DMS 273 (cell line): ENCODE data around the gene CFAP46.
"Not testable (repeated sequence)": the region's sequence is repeated elsewhere in the genome, so short reads cannot be mapped to it uniquely, and the experiment has no call there.

Experiments used
- DNase-seq: peaks from one replicate; lab custom pipeline; 2025; ENCODE audit not compliant: unreplicated experiment; lab: John Stamatoyannopoulos, UW

CFAP46 gene

DNA sequence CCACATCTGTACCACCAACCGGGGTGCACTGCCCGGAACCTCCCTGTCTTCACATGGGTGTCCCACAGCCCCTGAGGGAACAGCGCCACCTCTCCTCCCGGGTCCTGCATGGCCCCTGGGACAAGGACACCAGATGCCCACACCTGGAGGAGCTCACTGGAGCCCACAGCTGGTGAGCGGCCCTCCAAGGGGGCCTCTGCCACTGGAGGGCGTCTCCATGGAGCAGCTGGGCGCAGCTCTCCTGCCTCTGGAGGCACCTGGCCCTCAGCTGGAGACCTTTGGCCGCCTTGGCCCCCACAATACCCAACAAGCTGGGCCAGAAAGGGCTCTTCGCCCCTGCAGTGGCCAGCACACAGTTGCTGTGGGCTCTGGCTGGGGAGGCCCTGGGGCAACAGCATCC is 149.2 kb downstream of the CFAP46 start:
- DNase-seq, result no peak

DNA sequence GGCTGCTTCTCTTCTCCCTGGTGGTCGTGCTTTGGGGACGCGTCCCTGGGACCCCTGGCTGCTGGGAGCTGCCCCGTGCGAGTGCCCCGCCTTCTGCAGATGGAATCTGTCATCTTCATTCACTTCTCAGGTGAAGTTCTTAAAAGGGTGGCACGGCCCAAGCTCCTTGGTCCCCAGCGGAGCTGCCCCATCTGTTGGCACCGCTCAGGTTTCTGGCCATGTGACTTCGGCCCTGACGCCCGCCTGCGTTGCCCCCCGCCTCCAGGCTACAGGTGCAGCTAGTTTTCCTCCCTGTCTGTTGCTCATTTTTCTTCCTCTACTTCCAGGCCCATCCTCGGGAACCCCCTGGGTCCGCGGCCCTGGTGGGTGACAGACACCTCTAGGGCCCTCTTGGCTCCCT is 149.6 kb downstream of the CFAP46 start:
- DNase-seq, result peak; percentile 47

DNA sequence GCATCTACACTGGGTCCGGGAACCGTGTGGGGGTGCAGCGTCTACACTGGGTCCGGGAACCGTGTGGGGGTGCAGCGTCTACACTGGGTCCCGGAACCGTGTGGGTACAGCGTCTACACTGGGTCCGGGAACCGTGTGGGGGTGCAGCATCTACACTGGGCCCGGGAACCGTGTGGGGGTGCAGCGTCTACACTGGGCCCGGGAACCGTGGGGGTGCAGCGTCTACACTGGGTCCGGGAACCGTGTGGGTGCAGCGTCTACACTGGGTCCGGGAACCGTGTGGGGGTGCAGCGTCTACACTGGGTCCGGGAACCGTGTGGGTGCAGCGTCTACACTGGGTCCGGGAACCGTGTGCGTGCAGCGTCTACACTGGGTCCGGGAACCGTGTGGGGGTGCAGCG is 150.3 kb downstream of the CFAP46 start:
- DNase-seq, result not testable (repeated sequence)

DNA sequence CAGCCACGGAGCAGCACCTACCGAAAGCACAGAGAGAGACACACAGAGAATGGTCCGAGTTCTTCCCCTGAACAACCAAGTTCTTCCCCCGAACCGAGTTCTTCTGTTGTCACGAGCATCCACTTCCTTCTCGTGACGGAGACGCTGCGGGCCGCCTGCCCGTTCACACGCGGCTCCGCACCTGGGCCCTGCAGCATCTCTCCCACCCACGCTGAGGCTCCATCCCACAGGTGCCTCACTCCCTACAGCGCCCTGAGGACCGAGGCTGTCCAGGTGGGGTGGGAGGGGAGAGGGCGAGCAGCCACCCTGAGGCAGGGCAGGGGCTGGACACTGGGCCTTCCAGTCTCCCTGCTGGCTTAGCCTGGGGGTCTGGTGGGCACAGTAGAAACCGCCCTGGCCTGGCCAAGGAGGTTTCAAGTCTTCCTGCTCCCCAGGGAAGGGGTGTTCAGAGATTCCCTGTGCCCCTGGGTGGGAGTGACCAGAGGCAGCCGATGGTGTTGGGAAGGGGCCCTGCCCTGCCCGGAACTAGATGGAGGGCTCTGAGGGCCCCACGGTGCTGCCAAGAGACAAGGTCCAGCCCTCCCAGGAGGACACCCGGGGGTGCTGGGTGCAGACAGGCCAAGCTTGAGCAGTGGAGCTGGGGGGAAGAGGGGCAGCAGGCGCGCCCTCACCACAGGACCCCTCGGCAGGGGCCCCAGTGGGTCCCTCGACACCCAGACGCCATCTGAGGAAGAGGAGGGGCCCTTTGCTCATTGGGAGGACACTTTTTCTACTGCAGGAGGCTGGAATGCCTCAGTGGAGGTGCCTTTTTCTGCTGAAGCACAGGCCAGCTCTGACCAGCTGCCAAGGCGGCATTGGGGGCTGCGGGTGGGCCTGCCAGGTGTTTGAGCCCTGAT is 151.2 kb downstream of the CFAP46 start:
- peak; percentile 17 for DNase-seq

DNA sequence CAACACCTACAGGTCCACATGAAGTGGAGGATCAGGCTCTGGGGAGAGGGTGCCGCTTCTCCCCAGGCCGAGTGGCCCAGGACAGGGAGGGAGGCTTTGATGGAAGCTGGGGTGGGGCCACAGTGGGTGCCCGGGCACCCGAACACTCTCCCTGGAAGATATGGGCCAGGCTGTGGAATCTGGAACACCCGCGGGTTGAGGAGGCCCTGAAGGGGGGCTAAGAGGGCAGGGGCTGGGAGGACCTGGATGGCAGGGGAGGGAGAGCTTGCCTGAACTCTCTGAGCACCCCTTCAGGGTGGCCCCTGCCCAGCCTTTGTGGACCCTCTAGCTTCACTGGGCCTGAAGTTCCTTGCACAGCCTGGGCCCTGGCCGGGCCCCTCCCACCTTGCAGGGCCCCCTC is 151.9 kb downstream of the CFAP46 start:
- DNase-seq, result no peak

DNA sequence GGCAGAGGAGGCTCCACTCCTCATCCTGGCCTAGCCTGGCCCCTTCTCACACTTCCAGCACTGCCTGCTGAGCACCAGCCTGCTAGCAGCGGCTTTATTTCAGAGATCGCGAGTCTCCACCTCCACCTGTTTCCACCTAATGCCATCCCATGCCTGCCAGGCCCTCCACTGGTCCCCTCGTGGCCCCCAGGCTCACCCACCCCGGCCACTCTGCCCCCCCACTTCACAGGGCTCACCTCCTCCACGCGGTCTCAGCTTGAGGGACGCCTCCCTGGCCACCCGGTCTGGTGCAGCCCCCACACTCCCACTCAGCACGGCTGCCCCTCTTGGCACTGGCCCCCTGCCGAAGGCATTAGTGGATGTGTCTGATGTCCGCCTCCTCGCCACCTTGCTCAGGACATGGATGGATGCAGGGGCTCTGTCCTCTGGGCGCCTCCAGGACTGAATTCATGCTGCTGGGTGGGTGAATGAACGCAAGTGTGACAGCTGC is 152.7 kb downstream of the CFAP46 start:
- DNase-seq, result no peak

DNA sequence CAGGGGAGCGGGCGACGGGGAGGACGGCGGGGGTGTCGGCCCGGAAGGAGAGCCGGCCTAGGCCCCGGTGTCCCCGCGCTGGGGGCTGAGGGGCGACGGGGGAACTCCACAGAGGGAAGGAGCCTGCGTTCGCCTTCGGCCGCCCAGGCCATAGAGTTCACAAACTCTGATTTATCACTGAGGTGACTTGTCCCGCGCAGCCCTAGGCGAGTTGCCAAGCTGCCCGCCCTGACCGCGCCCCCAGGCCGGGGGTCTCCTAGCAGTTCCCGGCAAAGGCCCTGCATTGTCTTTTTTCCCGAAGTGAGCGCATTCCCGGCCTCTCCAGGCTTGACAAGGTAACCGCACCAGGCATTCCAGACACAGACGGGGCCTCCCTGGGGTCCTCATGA is 153.5 kb downstream of the CFAP46 start:
- DNase-seq, result no peak

DNA sequence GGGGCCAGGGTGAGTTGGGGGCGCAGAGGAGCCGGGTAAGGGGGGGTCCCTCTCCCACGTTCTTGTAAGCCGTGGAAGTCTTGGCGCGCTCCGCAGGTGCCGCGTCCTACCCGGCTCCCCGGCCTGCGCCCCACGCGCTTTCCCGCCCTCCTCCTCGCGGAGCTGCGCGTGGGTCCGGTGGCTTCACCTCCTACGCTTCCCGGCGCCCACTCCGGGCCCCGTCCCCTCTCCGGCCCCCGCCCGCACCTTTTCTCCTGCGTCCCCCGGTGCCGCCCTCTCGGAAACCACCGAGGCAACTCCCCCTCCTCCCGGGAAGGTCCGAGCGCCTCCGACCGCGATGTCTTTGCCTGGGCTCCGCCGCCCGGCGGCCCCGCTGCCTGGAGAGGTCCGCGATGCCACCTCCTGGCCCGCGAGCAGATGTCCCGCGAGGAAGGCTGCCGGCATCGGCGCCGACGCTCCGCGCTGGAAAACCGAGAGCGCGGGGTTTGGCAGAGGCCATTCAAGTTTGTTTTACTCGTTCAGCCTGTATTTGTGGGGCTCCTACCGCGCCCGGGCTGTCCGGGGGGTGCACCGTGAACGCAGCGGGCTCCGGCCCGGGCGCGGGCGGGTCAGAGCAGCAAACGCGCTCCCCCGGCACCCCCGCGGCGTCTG is 154.1 kb downstream of the CFAP46 start:
- DNase-seq, result peak; percentile 39

DNA sequence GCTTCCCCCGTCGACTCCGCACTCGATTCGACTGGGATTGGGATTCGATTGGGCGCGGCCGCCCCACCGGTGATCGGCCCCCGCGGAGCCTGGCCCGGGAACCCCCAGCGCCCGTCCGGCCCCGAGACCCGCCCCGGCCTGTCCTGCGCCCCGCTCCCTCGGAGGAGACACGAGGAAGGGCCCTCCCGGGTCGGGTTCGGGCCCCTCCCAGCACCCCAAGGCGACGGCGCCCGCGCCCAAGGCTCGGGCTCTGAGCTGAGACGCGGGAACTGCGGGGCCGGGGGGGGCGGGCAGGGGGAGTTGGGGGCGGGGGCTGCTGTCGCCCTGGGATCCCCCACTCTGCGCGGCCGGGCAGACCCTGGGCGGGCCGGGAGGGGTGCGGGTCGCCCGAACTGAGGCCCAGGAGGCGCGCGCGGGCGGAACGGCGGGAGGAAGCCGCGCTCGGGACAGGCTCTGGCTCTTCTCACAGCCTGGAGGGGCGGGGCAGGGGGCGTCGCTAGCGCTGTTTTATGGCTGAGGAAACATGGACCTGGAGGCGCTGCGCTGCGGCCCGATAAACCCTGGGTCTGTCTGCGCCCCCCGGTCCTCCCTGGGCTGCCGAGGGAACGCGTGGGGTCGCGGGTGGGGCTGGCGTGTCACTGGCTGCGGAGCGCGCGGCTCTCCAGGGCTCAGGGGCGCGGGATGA is 154.7 kb downstream of the CFAP46 start:
- DNase-seq, result peak; percentile 57

DNA sequence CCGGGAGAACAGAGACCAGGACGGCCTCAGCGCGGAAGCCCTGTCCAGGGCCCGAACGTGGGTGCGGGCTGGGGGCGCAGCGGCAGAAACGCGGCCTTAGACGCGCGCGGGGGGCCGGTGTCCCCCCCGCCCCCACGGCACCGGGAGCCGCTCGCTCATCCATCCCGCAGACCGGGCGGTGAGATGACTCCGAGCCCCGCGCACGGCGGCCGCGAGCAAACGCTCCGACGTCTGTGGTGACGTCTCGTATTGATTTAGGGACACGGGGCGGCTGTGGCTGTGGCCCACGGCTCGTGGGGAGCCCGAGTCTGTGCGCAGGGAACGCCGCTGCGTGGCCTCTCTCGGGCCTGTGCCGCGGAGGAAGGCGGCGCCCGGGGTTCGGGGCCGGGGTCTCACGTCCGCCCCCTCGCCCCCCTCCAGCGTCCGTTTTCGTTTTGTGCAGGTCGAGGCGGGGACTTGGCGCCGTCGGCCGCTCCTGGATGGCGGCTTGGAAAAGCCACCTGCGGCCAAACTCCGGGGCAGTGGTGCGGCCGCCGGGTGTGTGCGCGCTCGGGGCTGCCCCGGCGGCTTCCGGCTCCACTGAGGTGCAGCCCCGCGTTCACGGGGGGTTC is 155.4 kb downstream of the CFAP46 start:
- DNase-seq, result peak; percentile 27

DNA sequence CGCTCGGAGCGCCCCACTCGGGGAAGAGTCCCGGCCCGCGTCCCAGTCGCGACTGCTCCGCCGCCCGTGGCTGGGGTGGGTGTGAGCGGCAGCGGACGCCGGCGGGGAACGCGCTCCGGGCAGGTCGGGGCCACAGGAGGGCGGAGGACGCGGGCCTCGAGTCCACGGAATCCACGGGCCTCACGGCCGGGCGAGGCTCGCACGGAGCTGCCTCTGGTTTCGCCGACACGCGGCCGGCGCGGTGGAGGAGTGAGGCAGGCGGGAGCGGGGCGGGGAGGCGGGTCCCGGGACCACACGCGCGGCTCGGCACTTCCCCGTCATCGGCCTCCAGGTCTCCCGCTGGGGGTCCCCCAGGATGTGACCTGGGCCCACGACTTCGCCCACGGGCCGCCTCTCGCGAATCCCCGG is 155.9 kb downstream of the CFAP46 start:
- no peak for DNase-seq

DNA sequence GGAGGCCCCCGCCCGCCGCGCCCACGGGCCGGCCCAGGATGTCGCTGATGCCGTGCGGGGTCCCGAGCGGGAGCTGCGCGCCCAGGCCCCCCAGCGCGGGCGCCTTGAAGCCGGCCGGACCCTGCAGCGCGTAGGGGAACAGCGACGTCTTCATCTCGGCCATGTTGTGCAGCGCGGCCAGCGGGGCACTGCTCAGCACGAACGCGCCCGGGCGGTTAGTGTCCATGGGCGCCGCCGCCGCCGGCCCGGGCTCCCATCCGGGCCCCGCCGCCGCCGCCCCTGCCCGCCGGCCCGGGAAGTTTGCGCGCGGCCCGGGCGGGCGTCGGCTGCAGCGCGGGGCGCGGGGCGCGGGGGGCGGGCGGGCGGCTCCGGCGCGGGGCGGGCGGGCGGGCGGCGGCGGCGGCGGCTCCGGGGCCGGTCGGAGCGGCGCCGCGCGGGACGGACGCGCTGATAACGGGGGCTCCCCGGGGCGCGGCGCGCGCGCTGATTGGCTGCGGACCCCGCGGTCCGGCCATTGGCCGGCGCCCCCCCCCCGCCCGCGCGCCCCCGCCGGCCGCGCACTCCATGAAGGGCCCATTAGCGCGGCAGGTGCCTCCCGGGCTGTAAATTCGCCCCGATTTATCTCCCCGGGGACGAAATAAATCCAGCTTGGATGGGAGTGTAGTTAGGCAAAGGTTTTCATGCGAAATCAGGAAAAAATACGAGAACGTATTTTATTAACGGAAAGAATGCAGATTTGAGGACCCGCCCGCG is 156.5 kb downstream of the CFAP46 start, which contains the start of gene NKX6-2:
Gene NKX6-2 (minus strand): TSS at position 425 of the 753 bp plus-strand sequence. CDS start 199 bp downstream, at position 226.
- peak; percentile 33 for DNase-seq

DNA sequence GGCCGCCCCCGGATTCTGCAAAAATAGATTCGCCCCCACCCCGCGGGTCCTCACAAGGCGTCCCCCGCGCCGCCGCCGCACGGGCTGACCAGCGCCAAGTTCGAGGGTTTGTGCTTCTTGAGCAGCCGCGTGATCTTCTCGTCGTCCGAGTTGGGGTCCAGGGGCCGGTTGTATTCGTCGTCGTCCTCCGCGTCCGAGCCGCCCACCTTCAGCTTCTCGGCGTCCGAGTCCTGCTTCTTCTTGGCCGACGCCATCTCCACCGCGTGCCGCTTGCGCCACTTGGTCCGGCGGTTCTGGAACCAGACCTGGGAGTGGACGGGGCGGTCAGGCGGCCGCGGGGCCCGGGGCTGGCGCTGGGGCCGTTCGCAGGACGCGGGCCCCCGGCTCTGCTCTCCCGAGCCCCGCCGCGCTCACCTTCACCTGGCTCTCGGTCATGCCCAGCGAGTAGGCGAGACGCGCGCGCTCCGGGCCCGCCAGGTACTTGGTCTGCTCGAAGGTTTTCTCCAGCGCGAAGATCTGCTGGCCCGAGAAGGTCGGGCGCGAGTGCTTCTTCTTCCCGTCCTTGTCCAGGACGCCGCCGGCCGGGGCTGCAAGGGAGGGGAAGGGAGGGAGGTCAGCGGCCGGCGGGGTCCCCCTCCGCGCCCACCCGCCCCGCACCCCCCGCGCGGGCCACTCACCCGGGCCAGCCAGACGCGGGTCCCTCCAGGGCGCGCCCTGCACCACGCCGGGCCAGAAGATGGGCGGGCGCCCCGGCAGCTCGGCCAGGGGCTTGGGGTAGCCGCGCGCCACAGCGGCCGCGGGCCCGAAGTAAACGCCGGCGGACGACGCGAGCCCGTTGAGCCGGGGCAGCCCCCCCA is 157.3 kb downstream of the CFAP46 start:
- DNase-seq, result no peak

DNA sequence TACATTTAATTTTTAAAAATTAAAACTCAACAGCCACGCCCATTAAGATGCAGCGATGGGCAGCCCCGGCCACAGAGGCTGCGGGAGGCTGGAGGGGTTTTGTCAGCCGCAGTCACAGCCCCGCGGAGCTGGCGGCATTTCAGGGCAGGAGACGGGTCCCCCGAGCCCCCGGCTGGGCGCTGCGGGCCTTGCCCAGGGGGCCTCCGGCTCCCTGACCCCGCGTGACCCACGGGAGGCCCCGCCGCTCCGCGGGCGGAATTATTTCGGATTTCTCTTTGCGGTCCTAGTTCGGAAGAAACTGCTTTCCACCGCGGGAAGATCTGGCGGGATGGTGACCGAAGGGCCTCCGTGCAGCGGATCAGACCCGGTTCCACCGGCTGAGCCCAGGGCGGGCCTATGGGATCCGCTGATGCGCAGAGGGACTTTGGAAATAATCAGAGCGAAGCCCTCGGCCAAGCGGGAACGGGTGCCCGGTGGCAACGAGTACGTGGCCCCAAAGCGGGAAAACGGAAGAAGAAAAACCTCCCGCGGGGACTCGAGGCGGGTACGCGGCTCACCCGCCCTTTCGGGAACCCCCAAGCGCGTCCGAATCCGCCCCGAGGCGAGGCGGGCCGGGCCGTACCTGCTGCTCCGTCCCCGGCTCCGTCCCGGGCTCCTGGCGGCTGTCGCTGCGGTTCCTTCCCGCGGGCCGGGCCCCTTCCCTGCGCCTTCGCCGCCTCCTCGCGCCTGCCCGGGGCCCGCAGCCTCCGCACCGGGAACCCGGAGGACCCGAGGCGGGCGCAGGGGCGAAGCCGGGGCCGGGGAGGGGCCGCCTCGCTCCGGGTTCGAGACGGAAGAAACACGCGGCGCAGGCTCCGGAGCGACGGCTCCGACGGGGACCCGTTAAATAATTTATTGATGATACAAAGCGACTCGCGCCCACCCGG is 158.2 kb downstream of the CFAP46 start:
- no peak for DNase-seq

DNA sequence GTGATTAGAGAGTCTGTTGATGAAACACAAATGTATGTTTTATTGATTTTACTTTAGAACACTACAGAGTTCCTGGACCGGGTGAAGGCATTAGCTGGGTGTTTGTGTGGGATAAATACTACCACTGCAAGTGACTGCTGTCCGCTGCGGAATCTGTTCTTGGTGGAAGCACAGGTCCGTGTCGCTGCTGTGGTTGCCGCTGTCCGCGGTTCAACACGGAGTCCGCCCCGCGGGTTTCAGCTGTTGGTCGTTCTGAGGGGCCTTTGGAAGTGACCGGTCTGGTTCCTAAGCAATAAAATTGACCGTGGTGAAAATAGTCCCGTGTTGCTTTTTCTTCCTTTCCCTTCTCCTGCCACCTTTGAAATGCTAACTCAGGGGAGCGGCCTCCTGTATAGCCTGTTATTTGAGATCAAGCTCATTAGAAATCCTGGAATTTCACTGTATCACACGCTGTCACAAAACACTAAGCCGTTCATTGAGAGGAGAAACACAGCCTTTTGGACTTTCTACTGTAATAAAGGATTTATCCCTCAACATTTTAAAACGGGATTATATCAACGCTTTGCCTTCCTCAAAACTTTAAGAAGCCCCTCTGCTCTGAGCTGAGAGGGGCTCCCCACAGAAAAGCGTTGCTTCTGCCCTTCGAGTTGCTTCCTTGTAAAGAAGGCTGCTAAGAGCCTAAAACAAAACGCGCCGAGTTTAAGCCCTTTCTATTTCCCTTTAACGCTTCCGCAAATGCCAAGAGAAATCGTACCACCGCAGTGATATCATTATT is 159.0 kb downstream of the CFAP46 start:
- no peak for DNase-seq

DNA sequence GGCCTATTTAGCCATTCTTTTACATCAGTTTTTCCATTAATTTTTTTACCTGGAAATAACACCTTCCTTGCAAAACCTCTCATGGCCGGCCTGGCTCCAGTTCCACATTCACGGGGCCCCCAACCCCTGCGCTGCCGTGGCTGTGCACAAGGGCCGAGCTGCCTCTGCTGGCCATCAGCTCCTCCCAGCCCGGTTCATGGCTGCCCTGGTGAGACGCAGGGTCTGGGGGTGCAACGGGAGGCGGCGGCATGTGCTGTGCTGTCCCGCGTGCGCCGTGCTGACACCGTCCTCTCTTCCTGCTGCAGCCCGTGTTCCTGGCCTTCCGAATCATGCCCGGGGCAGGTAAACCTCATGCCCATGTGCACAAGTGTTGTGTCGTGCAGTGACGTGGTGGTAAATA is 160.8 kb downstream of the CFAP46 start:
- DNase-seq, result no peak

DNA sequence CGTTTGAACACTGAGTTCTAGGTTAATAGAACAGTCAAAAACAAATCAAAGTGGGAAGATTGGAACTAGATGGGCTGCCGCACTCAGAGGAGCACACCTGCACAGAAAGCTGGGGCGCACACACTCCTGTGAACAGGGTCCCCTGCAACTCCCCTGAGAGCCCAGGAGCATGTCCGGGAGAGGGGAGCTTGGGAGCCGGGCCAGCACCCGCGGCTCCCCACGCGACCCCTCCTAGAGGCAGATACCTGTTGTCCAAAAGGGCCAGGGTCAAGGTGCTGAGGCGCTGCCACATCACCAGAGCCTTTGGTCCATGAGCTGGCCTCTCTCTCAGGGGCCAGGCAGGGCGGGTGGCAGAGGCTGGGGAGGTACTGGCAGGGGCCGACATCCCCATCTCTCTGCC is 162.0 kb downstream of the CFAP46 start:
- no peak for DNase-seq
